Trophoblast cell (in vitro differentiated cells and primary cell): ENCODE data around the gene MACO1.

ENCODE experiments used
- DNase-seq, 2 donors: peaks; one replicate each; pipeline ENCODE4 v3.0.0-alpha.2; 2016
- H2AFZ ChIP-seq: 2 replicates; pipeline ENCODE4 v1.6.1; 2013; ENCODE audit warnings: low read length, moderate library complexity, mild to moderate bottlenecking; ENCODE audit not compliant: insufficient read depth, poor library complexity
- H2AK5ac ChIP-seq: 2 replicates; pipeline ENCODE4 v1.6.1; 2013; ENCODE audit warnings: mild to moderate bottlenecking, low read length
- H2BK120ac ChIP-seq: 2 replicates; pipeline ENCODE4 v1.6.1; 2013; ENCODE audit warnings: low read length, mild to moderate bottlenecking, moderate library complexity; ENCODE audit not compliant: insufficient read depth, poor library complexity
- H2BK12ac ChIP-seq: 2 replicates; pipeline ENCODE4 v1.6.1; 2013; ENCODE audit warnings: mild to moderate bottlenecking, low read length, moderate library complexity
- H2BK5ac ChIP-seq: 2 replicates; pipeline ENCODE4 v1.6.1; 2013; ENCODE audit warnings: low read length, low read depth, moderate library complexity, mild to moderate bottlenecking; ENCODE audit not compliant: poor library complexity
- H3K14ac ChIP-seq: 2 replicates; pipeline ENCODE4 v1.6.1; 2013; ENCODE audit warnings: mild to moderate bottlenecking, low read length
- H3K18ac ChIP-seq: 2 replicates; pipeline ENCODE4 v1.6.1; 2013; ENCODE audit warnings: mild to moderate bottlenecking, low read length
- H3K23ac ChIP-seq: 2 replicates; pipeline ENCODE4 v1.6.1; 2013; ENCODE audit warnings: low read length
- H3K27ac ChIP-seq: 2 replicates; pipeline ENCODE4 v1.5.1; 2013; ENCODE audit warnings: low read depth, mild to moderate bottlenecking, inconsistent platforms, low read length, moderate library complexity
- H3K27me3 ChIP-seq: 2 replicates; pipeline ENCODE4 v1.6.1; 2013; ENCODE audit warnings: inconsistent platforms, mild to moderate bottlenecking, low read length, moderate library complexity; ENCODE audit not compliant: insufficient read depth
- H3K36me3 ChIP-seq, 2 experiments: 1 replicate in 1 of 2; 2 replicates in 1 of 2; pipeline ENCODE4 v1.6.1; 2013; ENCODE audit warnings: low read length in 2 of 2, mild to moderate bottlenecking in 2 of 2, moderate library complexity in 1 of 2; ENCODE audit not compliant: insufficient read depth in 2 of 2, control insufficient read depth in 1 of 2
- H3K4ac ChIP-seq: 2 replicates; pipeline ENCODE4 v1.6.1; 2013; ENCODE audit warnings: low read depth, mild to moderate bottlenecking, low read length, moderate library complexity
- H3K4me1 ChIP-seq, 2 experiments: 1 replicate in 1 of 2; 2 replicates in 1 of 2; pipeline ENCODE4 v1.6.1; 2013; ENCODE audit warnings: low read length in 2 of 2, mild to moderate bottlenecking in 2 of 2, moderate library complexity in 1 of 2; ENCODE audit not compliant: insufficient read depth in 2 of 2, control insufficient read depth in 1 of 2
- H3K4me2 ChIP-seq: 2 replicates; pipeline ENCODE4 v1.6.1; 2013; ENCODE audit warnings: inconsistent platforms, mild to moderate bottlenecking, low read length, moderate library complexity
- H3K4me3 ChIP-seq: 2 replicates; pipeline ENCODE4 v1.5.1; 2013; ENCODE audit warnings: mild to moderate bottlenecking, low read depth, low read length, inconsistent platforms
- H3K79me1 ChIP-seq: one replicate; pipeline ENCODE4 v1.6.1; 2013; ENCODE audit warnings: low read length
- H3K79me2 ChIP-seq: 2 replicates; pipeline ENCODE4 v1.6.1; 2013; ENCODE audit warnings: low read length, mild to moderate bottlenecking; ENCODE audit not compliant: control insufficient read depth, insufficient read depth, poor library complexity
- H3K9ac ChIP-seq: 2 replicates; pipeline ENCODE4 v1.6.1; 2013; ENCODE audit warnings: mild to moderate bottlenecking, low read length
- H3K9me3 ChIP-seq: 2 replicates; pipeline ENCODE4 v1.6.1; 2013; ENCODE audit warnings: low read depth, mild to moderate bottlenecking, control low read depth, inconsistent platforms, low read length; ENCODE audit not compliant: insufficient read depth
- H4K12ac ChIP-seq: 2 replicates; pipeline ENCODE4 v1.6.1; 2013; ENCODE audit warnings: low read depth, mild to moderate bottlenecking, low read length, moderate library complexity
- H4K8ac ChIP-seq: 2 replicates; pipeline ENCODE4 v1.6.1; 2013; ENCODE audit warnings: low read depth, mild to moderate bottlenecking, low read length, moderate library complexity
- H4K91ac ChIP-seq: one replicate; pipeline ENCODE4 v1.6.1; 2013; ENCODE audit warnings: low read depth, mild to moderate bottlenecking, low read length, moderate library complexity
- WGBS: extraction: QIAGEN DNeasy Blood & Tissue Kit; methylation state at CpG from one replicate; pipeline ENCODE4 v1.1.7; 2013; ENCODE audit warnings: missing lambda C conversion rate; ENCODE audit not compliant: insufficient read length, insufficient coverage; ENCODE audit errors: extremely low coverage; 5-methylcytosine and 5-hydroxymethylcytosine counted together

The MACO1 gene

DNA sequence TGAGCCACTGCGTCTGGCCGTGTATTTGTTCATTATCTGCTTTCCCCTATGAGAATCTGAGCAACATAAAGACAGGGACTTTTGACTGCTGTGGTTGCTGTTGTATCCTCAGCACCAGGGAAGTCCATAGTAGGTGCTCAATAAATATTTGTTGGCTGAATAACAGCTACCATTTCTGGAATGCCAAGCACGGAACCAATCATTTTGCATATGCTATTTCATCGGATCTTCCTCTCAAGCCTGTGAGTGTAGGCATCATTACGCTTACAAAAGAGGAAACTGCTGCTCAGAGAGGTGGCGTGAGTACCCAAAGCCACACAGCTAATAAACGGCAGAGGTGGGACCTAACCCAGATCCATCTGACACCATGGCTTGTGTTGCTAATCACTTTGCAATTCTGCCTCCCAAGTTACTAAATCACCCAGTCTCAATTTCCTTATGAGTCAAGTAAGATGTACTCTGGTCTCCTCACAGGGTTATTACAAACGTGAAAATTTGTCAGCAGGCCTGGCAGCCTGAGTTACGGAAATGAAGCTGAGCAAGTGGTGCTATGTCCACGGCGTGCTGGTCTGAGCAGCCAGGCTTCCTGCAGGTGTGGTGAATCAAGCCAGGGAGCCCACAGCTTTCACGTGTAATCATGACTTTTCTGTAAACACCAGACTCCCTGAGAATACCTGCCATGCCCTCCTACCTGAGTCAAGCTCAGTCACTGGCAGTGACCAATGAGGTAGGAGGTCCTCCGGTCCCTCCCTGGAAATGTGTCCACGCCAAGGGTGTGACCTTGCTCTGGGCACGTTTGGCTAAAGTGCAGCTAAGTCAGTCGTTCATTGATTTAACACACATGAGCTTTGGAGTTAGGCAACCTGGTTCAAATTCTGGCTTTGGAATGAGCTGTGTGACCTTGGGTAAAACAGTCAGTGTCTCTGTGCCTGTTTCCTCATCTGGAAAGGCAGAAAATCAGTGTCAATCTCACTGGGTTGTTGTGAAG, 5.3 kb upstream of the MACO1 start:
- Histone ChIP-seq H3K23ac (no peak overlapping the region), H3K4me1 (no peaks in the 10 kb centered on the region), H3K36me3 (no peaks in the 10 kb centered on the region), H2BK5ac (no peak overlapping the region), H3K4me3 (no peak overlapping the region), H2AFZ (no peak overlapping the region), H3K18ac (no peak overlapping the region), H2BK12ac (no peak overlapping the region), H3K14ac (no peak overlapping the region), H3K4ac (no peak overlapping the region), H3K79me1 (peaks cover 4% of the 10 kb centered on the region), H3K79me2 (peaks cover 3% of the 10 kb centered on the region), H3K4me2 (no peak overlapping the region), H2AK5ac (no peak overlapping the region), H2BK120ac (no peak overlapping the region), H3K9me3 (no peaks in the 10 kb centered on the region), H4K12ac (no peak overlapping the region), H3K27me3 (no peaks in the 10 kb centered on the region), H3K9ac (no peak overlapping the region), H3K27ac (no peak overlapping the region), H4K91ac (no peak overlapping the region), H4K8ac (no peak overlapping the region)
- no CpG with 5 or more reads among the region's 16 CpGs for WGBS
- peak; percentile 88 to 89 for DNase-seq

DNA sequence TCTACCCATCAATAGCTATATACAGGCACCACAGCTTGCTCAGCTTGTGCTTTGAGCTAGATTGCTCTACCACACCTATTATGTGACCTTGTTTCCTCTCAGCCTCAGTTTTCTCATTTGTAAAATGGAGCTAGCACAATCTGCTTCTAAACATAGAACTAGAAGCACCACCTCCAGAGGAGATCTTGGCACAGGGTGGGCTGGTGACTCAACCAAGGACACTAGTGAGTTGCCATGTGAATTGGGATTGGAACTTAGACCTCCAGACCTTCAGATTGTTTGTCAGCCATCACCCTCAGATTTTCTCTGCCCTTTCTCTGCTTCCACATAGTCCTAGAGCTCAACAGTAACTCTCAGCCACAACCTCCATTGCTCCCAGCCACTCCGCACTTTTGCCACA, 3.0 kb upstream of the MACO1 start:
- no CpG with 5 or more reads among the region's 1 CpG for WGBS
- H2BK12ac ChIP-seq = no peak overlapping the region
- H2AK5ac ChIP-seq = no peak overlapping the region
- H3K4me1 ChIP-seq = no peaks in the 10 kb centered on the region
- no peak overlapping the region for H4K91ac ChIP-seq
- H4K12ac ChIP-seq = no peak overlapping the region
- no peaks in the 10 kb centered on the region for H3K9me3 ChIP-seq
- peaks cover 11% of the 10 kb centered on the region for H3K79me1 ChIP-seq
- peaks cover 10% of the 10 kb centered on the region for H3K79me2 ChIP-seq
- no peak for DNase-seq
- H2BK120ac ChIP-seq = no peak overlapping the region
- H3K36me3 ChIP-seq = no peaks in the 10 kb centered on the region
- H4K8ac ChIP-seq = no peak overlapping the region
- no peak overlapping the region for H3K14ac ChIP-seq
- H3K18ac ChIP-seq = no peak overlapping the region
- no peak overlapping the region for H2AFZ ChIP-seq
- H3K4ac ChIP-seq = no peak overlapping the region
- no peaks in the 10 kb centered on the region for H3K27me3 ChIP-seq
- H3K9ac ChIP-seq = no peak overlapping the region
- H3K27ac ChIP-seq = no peak overlapping the region
- H2BK5ac ChIP-seq = no peak overlapping the region
- no peak overlapping the region for H3K4me3 ChIP-seq
- H3K4me2 ChIP-seq = no peak overlapping the region
- H3K23ac ChIP-seq = no peak overlapping the region

DNA sequence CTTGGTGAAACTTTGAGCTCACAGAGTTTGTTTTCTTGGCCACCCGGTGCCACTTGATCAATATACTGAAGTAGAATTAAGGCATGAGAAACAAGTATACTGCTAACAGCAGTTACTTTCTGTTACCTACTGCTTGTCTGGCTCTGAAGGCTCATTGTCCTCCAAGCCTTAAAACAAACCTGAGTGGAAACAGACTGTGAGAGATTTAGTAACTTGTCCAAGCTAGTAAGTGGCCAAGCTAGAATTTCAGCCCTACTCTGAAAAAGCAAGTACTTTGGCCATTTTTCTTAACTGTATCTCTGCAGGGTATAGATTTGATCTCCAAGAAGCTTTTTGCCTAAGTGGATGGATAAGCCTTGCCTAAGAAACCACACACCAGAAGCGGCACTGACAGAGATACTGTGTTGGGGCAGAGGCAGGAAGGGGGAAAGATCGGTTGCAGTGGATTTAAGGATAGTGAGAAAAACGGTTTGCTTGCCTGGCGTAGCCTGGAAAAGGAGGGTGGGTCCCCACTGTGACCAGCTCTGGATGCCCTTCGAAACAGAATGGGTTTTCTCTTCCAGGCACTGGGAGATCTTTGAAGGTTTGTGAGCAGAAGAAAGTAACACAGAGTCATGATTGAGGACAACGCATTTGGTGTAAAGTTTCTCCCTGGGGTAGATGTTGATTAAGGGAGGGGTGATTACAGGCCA, 2.1 kb upstream of the MACO1 start:
- WGBS = no CpG with 5 or more reads among the region's 7 CpGs
- no peak overlapping the region for H2AK5ac ChIP-seq
- no peaks in the 10 kb centered on the region for H3K4me1 ChIP-seq

DNA sequence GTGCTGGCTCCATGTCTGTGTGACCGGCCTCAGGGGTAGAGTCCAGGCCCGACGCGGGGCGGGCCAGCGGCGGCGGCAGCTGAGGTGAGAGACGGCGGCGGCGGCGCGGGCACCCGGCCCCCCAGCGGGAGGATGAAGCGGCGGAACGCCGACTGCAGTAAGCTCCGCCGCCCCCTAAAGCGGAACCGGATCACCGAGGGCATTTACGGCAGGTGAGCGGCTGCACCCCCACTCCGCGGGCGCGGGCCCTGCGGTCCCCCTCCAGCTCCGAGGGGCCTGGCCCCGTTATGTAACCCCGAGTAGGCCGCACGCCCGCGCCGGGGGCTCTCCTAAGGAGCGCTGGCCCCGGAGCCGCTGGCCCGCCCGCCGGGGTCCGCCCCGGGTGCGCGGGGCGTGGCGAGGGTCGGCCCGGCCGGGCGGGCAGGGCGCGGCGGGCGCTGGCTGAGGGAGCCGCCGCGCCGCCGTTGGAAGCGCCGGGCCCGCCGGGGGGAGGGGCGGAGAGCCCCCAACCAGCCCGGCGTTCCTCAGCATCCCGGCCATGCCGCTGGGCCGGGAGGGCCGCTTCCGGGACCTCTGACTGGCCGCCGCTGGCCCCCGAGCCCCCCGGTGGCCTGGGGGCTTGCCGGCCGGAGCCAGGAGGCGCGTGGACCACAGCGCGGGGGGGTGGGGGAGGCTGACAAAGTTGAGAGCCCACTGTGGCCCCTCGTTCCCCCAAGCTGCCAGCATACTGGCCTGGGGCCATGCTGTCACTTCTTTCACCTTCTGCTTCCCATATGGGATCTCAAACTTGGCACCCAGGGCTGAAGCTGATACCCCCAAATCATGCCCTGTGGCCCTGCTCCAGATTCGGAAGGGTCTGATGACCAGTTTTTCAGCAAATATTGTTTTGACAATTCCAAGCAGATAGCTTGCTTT, 527 bp downstream of the MACO1 start:
- H3K4me3 ChIP-seq = peak overlapping the region; percentile 96
- H3K79me1 ChIP-seq = peaks cover 11% of the 10 kb centered on the region
- no CpG with 5 or more reads among the region's 89 CpGs for WGBS
- DNase-seq = peak; percentile 2 to 46
- H3K4ac ChIP-seq = peak overlapping the region; percentile 99
- no peak overlapping the region for H3K23ac ChIP-seq
- peak overlapping the region; percentile 99 for H2AK5ac ChIP-seq
- H3K27me3 ChIP-seq = no peaks in the 10 kb centered on the region
- peaks cover 12% of the 10 kb centered on the region for H3K79me2 ChIP-seq
- no peaks in the 10 kb centered on the region for H3K9me3 ChIP-seq
- peak overlapping the region; percentile 97 for H3K4me2 ChIP-seq
- H3K27ac ChIP-seq = peak overlapping the region; percentile 80
- peak overlapping the region; percentile 98 for H2BK120ac ChIP-seq
- H3K36me3 ChIP-seq = no peaks in the 10 kb centered on the region
- peak overlapping the region; percentile 99 for H2AFZ ChIP-seq
- H3K14ac ChIP-seq = peak overlapping the region; percentile 99
- H2BK5ac ChIP-seq = peak overlapping the region; percentile 97
- H4K91ac ChIP-seq = peak overlapping the region; percentile 99
- peak overlapping the region; percentile 99 for H3K18ac ChIP-seq
- peak overlapping the region; percentile 94 for H3K9ac ChIP-seq
- peak overlapping the region; percentile 63 for H2BK12ac ChIP-seq
- no peaks in the 10 kb centered on the region for H3K4me1 ChIP-seq
- H4K12ac ChIP-seq = peak overlapping the region; percentile 99
- H4K8ac ChIP-seq = peak overlapping the region; percentile 99

More for the DNA sequence above, 2.1 kb upstream of the MACO1 start:
- Histone ChIP-seq H3K27ac (no peak overlapping the region), H3K79me1 (peaks cover 11% of the 10 kb centered on the region), H4K91ac (no peak overlapping the region), H2BK120ac (no peak overlapping the region), H4K12ac (no peak overlapping the region), H2AFZ (no peak overlapping the region), H2BK5ac (no peak overlapping the region), H3K14ac (no peak overlapping the region), H3K27me3 (no peaks in the 10 kb centered on the region), H2BK12ac (no peak overlapping the region), H3K4me2 (no peak overlapping the region), H3K23ac (no peak overlapping the region), H3K4me3 (no peak overlapping the region), H3K36me3 (no peaks in the 10 kb centered on the region), H3K79me2 (peaks cover 12% of the 10 kb centered on the region), H3K18ac (no peak overlapping the region), H3K9me3 (no peaks in the 10 kb centered on the region), H3K9ac (no peak overlapping the region), H3K4ac (no peak overlapping the region), H4K8ac (no peak overlapping the region)
- DNase-seq = no peak
